NCI-H2227 (cell line): Measurements from ENCODE around the gene DGCR2.

Source experiments
- DNase-seq: peaks from one replicate; lab custom pipeline; 2025; ENCODE audit not compliant: unreplicated experiment; lab: John Stamatoyannopoulos, UW

DGCR2 gene

GRCh38 chr22:19147195-19147780 lies 25.1 kb upstream of the DGCR2 start:
- no peak for DNase-seq

GRCh38 chr22:19146215-19146968 lies 24.2 kb upstream of the DGCR2 start:
- no peak for DNase-seq

- DNase-seq: peak; percentile 17
Measured at GRCh38 chr22:19143967-19144400, 21.8 kb upstream of the DGCR2 start.

- DNase-seq: no peak
Measured at GRCh38 chr22:19143212-19143611, 21.0 kb upstream of the DGCR2 start.

- DNase-seq: no peak
Measured at GRCh38 chr22:19142394-19142793, 20.2 kb upstream of the DGCR2 start.

- DNase-seq: no peak
Measured at GRCh38 chr22:19139974-19140373, 17.8 kb upstream of the DGCR2 start.

GRCh38 chr22:19139001-19139356 lies 16.8 kb upstream of the DGCR2 start:
- no peak for DNase-seq

GRCh38 chr22:19138217-19139000 lies 16.2 kb upstream of the DGCR2 start:
- DNase-seq: no peak

- no peak for DNase-seq
Measured at GRCh38 chr22:19137384-19138216, 15.4 kb upstream of the DGCR2 start.

- DNase-seq: no peak
Measured at GRCh38 chr22:19136915-19137314, 14.7 kb upstream of the DGCR2 start.

GRCh38 chr22:19134874-19135273 lies 12.7 kb upstream of the DGCR2 start:
- DNase-seq: no peak

GRCh38 chr22:19134176-19134831 lies 12.1 kb upstream of the DGCR2 start:
- no peak for DNase-seq

- DNase-seq: no peak
Measured at GRCh38 chr22:19133561-19133960, 11.3 kb upstream of the DGCR2 start.

- no peak for DNase-seq
Measured at GRCh38 chr22:19132693-19133400, 10.6 kb upstream of the DGCR2 start.

- no peak for DNase-seq
Measured at GRCh38 chr22:19132153-19132552, 9.9 kb upstream of the DGCR2 start.

GRCh38 chr22:19131685-19132015 lies 9.4 kb upstream of the DGCR2 start:
- no peak for DNase-seq

GRCh38 chr22:19130959-19131684 lies 8.9 kb upstream of the DGCR2 start, which contains the start of gene TSSK2:
TSS of gene TSSK2 (plus strand) at chr22:19131308. CDS start at chr22:19131400, 92 bp downstream.
- no peak for DNase-seq

- DNase-seq: no peak
Measured at GRCh38 chr22:19129871-19130270, 7.7 kb upstream of the DGCR2 start.

GRCh38 chr22:19128946-19129727 lies 6.9 kb upstream of the DGCR2 start:
- DNase-seq: no peak
